Loucy (cell line): Measurements from ENCODE around the gene SLC6A9.

Experiments
- H2AFZ ChIP-seq: fragments of 200-600 bp; sonication (generic); 2 replicates; pipeline ENCODE4 v1.6.0; 2016; ENCODE audit warnings: antibody characterized with exemption, mild to moderate bottlenecking, low read length, moderate library complexity
- H3F3A ChIP-seq: fragments of 200-600 bp; 2 replicates; pipeline ENCODE4 v1.6.0; 2016; ENCODE audit warnings: antibody characterized with exemption, low read depth, mild to moderate bottlenecking
- H3K27me3 ChIP-seq: fragments of 200-600 bp; sonication (generic); 2 replicates; pipeline ENCODE4 v1.6.1; 2014; ENCODE audit warnings: low read length, mild to moderate bottlenecking; ENCODE audit not compliant: insufficient read depth, poor library complexity, severe bottlenecking
- H3K36me3 ChIP-seq: fragments of 200-600 bp; sonication (generic); 2 replicates; pipeline ENCODE4 v1.6.1; 2016; ENCODE audit warnings: low read length; ENCODE audit not compliant: insufficient read depth
- H3K4me1 ChIP-seq: fragments of 200-600 bp; sonication (generic); 2 replicates; pipeline ENCODE4 v1.5.1; 2014; ENCODE audit warnings: low read length, mild to moderate bottlenecking; ENCODE audit not compliant: insufficient read depth, poor library complexity, severe bottlenecking
- H3K4me2 ChIP-seq: fragments of 200-600 bp; sonication (generic); 2 replicates; pipeline ENCODE4 v1.6.0; 2014; ENCODE audit warnings: antibody characterized with exemption, low read length, low read depth, mild to moderate bottlenecking; ENCODE audit not compliant: poor library complexity, severe bottlenecking
- H3K4me3 ChIP-seq: fragments of 200-600 bp; sonication (generic); 2 replicates; pipeline ENCODE4 v1.5.1; 2014; ENCODE audit warnings: low read length, mild to moderate bottlenecking, mixed read lengths; ENCODE audit not compliant: poor library complexity, severe bottlenecking
- H3K79me2 ChIP-seq: fragments of 200-600 bp; sonication (generic); 2 replicates; pipeline ENCODE4 v1.6.1; 2014; ENCODE audit warnings: low read length; ENCODE audit not compliant: insufficient read depth
- H3K9ac ChIP-seq: fragments of 200-600 bp; sonication (generic); 2 replicates; pipeline ENCODE4 v1.6.0; 2014; ENCODE audit warnings: mild to moderate bottlenecking, low read depth, low read length, moderate library complexity; ENCODE audit not compliant: poor library complexity, severe bottlenecking
- H3K9me2 ChIP-seq: fragments of 200-600 bp; sonication (generic); replicated peaks from 2 replicates; pipeline ENCODE4 v1.6.1; 2016; ENCODE audit warnings: low read depth, low read length, mixed read lengths
- H3K9me3 ChIP-seq: fragments of 200-600 bp; sonication (generic); 2 replicates; pipeline ENCODE4 v1.6.1; 2014; ENCODE audit warnings: mild to moderate bottlenecking, antibody characterized with exemption, low read length, low read depth; ENCODE audit not compliant: insufficient read depth
- H4K20me1 ChIP-seq: fragments of 200-600 bp; sonication (generic); 2 replicates; pipeline ENCODE4 v1.6.0; 2014; ENCODE audit warnings: antibody characterized with exemption, low read length, mild to moderate bottlenecking; ENCODE audit not compliant: insufficient read depth, poor library complexity, severe bottlenecking
- EZH2phosphoT487 ChIP-seq: fragments of 200-600 bp; IDR thresholded peaks from 2 replicates; pipeline ENCODE4 v1.6.1; 2018; ENCODE audit warnings: antibody characterized with exemption, mild to moderate bottlenecking, moderate library complexity, borderline replicate concordance
- TF ChIP-seq, protein P1 (sequence below): fragments of 200-600 bp; sonication (generic); conservative IDR thresholded peaks from 2 replicates; pipeline ENCODE4 v1.5.1; 2014; ENCODE audit warnings: mild to moderate bottlenecking, antibody characterized with exemption, low read length

SLC6A9 gene

DNA sequence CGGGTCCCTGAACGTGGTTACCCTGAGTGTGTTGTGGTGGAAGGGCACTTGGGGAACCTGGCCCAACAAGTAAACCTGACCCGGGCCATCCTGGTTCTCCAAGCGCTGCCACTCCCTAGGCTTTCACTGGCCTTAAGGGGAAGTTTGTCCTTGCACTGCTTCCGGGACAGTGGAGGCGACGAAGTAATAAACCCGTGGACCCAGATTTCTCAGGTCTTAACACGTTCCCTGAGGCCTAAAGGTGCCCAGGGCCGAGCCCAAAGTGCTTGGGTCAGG is 40.1 kb downstream of the SLC6A9 start:
- H3K9ac ChIP-seq = peak overlapping the region; percentile 61
- no peaks in the 10 kb centered on the region for H3K36me3 ChIP-seq
- H4K20me1 ChIP-seq = no peaks in the 10 kb centered on the region
- H3K27me3 ChIP-seq = no peaks in the 10 kb centered on the region
- no peaks in the 10 kb centered on the region for H3K9me2 ChIP-seq
- no peak for TF ChIP-seq EZH2phosphoT487
- TF ChIP-seq, protein P1, sequence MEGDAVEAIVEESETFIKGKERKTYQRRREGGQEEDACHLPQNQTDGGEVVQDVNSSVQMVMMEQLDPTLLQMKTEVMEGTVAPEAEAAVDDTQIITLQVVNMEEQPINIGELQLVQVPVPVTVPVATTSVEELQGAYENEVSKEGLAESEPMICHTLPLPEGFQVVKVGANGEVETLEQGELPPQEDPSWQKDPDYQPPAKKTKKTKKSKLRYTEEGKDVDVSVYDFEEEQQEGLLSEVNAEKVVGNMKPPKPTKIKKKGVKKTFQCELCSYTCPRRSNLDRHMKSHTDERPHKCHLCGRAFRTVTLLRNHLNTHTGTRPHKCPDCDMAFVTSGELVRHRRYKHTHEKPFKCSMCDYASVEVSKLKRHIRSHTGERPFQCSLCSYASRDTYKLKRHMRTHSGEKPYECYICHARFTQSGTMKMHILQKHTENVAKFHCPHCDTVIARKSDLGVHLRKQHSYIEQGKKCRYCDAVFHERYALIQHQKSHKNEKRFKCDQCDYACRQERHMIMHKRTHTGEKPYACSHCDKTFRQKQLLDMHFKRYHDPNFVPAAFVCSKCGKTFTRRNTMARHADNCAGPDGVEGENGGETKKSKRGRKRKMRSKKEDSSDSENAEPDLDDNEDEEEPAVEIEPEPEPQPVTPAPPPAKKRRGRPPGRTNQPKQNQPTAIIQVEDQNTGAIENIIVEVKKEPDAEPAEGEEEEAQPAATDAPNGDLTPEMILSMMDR = no peak
- H3F3A ChIP-seq = no peaks in the 10 kb centered on the region
- peak overlapping the region; percentile 75 for H3K4me2 ChIP-seq
- H3K4me1 ChIP-seq = peaks cover 10% of the 10 kb centered on the region
- peak overlapping the region; percentile 96; the same call in 1 of the 2 replicates for H2AFZ ChIP-seq
- H3K4me3 ChIP-seq = peak overlapping the region; percentile 74
- no peaks in the 10 kb centered on the region for H3K79me2 ChIP-seq
- H3K9me3 ChIP-seq = no peaks in the 10 kb centered on the region

DNA sequence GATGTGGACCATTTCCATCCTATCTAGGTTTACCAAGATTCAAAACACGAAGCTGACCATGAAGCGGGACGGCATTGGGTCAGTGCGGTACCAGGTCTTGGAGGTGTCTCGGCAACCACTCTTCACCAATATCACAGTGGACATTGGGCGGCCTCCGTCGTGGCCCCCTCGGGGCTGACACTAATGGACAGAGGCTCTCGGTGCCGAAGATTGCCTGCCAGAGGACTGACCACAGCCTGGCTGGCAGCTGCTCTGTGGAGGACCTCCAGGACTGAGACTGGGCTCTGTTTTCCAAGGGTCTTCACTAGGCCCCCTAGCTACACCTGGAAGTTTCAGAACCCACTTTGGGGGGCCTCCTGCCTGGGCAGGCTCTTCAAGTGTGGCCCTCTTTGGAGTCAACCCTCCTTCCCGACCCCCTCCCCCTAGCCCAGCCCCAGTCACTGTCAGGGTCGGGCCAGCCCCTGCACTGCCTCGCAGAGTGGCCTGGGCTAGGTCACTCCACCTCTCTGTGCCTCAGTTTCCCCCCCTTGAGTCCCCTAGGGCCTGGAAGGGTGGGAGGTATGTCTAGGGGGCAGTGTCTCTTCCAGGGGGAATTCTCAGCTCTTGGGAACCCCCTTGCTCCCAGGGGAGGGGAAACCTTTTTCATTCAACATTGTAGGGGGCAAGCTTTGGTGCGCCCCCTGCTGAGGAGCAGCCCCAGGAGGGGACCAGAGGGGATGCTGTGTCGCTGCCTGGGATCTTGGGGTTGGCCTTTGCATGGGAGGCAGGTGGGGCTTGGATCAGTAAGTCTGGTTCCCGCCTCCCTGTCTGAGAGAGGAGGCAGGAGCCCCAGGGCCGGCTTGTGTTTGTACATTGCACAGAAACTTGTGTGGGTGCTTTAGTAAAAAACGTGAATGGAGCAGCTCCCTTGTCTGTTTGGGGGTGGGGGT is 40.7 kb downstream of the SLC6A9 start:
- H3K79me2 ChIP-seq = no peaks in the 10 kb centered on the region
- H2AFZ ChIP-seq = peak overlapping the region; percentile 96; the same call in 1 of the 2 replicates
- H4K20me1 ChIP-seq = no peaks in the 10 kb centered on the region
- H3F3A ChIP-seq = no peaks in the 10 kb centered on the region
- TF ChIP-seq EZH2phosphoT487 = no peak
- TF ChIP-seq, protein P1 = peak; percentile 37
- H3K36me3 ChIP-seq = no peaks in the 10 kb centered on the region; the same call in 1 of the 2 replicates
- H3K27me3 ChIP-seq = no peaks in the 10 kb centered on the region
- no peaks in the 10 kb centered on the region for H3K9me2 ChIP-seq
- H3K4me2 ChIP-seq = peak overlapping the region; percentile 75
- peak overlapping the region; percentile 74 for H3K4me3 ChIP-seq
- H3K9ac ChIP-seq = peak overlapping the region; percentile 61
- peaks cover 10% of the 10 kb centered on the region for H3K4me1 ChIP-seq
- H3K9me3 ChIP-seq = no peaks in the 10 kb centered on the region

DNA sequence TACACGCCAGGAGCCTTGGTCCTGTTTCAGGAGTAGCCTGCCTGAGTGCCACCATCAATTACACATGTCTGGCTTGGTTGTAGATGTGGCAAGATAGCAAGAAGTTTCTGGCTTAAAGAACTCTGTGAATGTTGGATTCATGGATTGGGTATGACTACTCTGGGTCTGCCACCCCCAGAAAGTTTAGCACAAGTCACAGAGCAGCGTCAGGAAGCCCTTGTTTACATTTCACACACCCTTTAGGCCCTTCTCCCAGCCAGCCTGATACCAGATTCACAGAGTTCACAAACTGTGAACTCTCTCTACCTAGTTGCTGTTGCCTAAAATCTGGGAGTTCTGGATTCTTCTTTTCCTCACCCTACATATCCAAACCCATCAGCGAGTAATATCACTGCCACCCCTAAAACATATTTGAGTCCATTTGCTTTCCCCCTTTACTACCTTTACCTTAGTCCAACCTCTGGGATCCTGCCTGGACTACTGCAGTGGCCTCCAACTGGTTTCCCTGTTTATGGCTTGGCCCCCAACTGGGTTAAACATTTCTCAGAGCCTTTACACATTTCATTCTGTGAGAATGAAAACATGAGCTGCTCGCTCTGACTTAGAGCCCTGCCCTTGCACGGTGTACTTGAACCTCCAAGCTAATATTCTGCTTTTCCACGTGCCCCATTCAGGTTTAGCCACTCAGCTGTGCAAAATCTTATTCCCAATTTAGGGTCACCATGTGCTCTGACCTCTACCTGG is 43.9 kb downstream of the SLC6A9 start:
- Histone ChIP-seq H3K27me3 (no peaks in the 10 kb centered on the region), H4K20me1 (no peaks in the 10 kb centered on the region), H3F3A (no peaks in the 10 kb centered on the region), H3K36me3 (no peaks in the 10 kb centered on the region; the same call in 1 of the 2 replicates), H3K9ac (no peak overlapping the region), H3K9me3 (no peaks in the 10 kb centered on the region), H3K4me2 (no peak overlapping the region), H3K4me1 (peaks cover 4% of the 10 kb centered on the region), H3K79me2 (no peaks in the 10 kb centered on the region), H3K9me2 (no peaks in the 10 kb centered on the region), H2AFZ (no peak overlapping the region), H3K4me3 (no peak overlapping the region)
- TF ChIP-seq, protein P1 = no peak
- TF ChIP-seq EZH2phosphoT487 = no peak
